HG03039 (cell line): ENCODE results near the gene VSIG8.

Experiments
- ATAC-seq: cut with Tn5 transposase; IDR thresholded peaks from one replicate; pipeline ENCODE4 v1.9.1; 2021; ENCODE audit warnings: mild to moderate bottlenecking, moderate library complexity; ENCODE audit not compliant: unreplicated experiment

The VSIG8 gene

DNA sequence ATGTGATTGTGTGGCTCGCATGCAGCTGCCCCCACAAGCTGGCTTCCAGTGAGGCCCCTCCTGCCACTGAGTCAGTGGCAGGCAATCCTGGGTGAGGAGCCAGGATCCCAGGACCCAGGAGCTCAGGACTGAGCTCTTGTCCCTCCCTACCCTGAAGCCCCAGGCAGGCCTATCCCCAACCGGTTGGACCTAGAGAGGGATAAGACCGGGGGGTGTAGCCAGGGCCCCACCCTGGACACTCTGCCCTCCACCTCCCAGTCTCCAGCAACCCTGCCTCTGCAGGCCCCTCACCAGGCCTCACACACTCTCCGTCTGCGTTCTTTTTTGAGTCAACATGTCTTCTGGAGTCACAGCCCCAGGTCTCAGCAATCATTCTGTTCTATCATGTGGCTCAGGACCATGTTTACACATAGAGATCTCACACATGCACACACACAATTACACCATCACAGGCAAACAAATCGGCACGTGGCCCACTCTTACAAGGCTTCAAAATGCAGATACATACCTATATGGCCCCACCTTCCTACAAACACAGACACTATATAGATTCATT lies 2.6 kb downstream of the VSIG8 start:
- no peak for ATAC-seq

DNA sequence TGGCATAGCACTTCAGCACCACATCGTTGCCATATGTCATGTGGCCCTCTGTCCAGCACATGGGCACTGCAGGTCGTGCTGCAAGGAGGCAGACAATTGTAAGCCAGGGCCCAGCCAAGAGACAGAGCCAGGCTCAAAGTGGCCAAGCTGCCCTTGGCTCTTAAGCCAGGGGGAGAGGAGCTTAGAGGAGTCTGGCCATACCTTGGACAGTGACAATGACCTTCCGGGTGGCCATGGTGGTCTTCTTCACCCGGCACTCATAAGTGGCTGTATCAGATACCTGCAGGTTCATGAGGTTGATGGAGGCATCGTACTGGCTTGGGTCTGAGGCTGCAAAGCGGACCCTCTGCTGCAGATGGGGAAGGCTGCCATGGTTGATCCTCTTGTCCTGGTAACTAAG lies 4.6 kb downstream of the VSIG8 start:
- no peak for ATAC-seq

DNA sequence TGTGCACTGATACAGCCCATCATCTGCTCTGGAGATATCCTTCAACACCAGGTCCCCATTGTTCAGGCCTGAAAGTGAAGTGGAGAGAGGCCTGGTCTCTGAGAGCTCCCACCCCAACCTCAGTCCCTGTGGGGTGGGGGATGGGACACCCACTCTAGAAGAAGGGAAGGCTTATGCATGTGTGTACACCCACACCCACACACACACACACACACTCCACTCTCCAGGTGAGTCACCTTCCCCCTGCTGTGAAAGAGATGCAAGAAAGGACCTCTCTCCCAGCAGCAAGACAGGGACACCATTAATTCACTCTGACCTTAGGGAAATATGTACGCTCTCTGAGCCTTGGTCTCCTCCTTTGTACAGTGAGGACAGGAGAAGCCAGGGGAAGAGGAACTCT lies 5.9 kb downstream of the VSIG8 start:
- ATAC-seq, result no peak

DNA sequence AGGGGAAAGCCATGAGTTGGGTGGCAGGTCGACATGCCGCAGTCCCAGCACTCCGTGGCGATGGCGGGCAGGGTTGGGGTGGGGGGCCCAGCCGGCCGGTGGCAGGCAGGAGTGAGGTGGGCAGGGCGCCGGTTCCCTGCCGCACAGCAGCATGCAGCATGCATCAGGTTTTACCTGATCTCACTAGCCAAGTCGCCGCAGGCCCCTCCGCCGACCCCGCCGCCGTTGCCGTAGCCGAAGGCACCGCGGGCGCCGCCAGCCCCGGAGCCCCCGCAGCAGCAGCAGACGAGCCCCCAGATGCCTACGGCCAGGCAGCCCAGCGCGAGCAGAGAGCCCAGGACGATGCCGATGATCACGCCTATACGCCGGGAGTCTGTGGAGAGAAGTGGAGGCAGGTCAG lies 6.7 kb downstream of the VSIG8 start:
- no peak for ATAC-seq

DNA sequence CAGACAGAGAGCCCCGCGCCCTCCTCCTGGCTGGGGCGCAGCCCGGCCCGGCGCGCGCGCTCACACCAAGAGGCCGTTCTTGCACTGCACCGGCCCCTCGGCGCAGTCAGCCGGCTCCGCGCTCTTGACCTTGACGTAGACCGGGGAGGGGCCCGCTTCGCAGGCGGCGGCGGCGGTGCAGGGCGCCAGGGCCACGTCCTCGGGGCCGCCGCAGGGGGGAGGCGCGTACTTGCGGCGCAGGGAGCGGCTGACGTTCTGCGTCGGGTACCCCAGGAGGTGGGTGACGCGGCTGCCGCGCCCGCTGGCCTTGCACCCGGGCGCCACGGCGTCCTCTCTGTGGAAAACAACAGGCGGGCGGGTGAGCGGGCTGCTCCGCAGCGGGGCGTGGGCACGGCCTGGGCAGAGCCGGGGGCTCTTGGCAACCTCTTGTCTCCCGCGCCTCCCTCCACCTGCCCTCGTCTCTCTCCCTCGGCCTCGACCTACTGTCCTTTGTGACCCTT lies 7.7 kb downstream of the VSIG8 start:
- ATAC-seq, result peak; percentile 69

DNA sequence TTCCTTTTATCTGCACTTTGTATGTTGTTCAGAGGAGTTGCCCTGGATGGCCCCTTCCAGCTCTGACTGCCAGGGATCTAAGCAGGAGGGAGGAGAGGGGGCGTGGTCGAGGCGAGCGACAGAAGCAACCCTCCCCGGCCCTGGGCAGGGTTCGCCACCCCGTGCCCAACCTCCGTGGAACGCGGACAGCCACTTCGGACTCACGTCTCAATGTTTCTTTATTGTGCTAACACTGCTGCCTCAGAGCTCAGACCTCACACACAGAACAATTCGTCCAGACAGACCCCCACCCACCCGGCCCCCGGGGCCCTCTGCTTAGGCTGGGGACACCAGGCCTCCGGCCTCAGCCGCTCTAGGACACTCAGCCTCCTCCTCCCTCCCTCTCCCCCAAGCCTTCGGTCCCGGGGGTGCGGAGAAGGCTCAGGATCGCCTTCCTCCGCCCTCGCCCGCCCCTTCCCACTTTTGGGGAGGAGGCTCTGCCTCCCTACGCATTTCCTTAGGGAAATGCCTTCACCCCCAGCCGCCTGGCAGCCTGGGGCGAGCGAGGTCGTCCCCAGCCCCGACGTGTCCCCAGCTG lies 8.3 kb downstream of the VSIG8 start:
- ATAC-seq, result no peak

DNA sequence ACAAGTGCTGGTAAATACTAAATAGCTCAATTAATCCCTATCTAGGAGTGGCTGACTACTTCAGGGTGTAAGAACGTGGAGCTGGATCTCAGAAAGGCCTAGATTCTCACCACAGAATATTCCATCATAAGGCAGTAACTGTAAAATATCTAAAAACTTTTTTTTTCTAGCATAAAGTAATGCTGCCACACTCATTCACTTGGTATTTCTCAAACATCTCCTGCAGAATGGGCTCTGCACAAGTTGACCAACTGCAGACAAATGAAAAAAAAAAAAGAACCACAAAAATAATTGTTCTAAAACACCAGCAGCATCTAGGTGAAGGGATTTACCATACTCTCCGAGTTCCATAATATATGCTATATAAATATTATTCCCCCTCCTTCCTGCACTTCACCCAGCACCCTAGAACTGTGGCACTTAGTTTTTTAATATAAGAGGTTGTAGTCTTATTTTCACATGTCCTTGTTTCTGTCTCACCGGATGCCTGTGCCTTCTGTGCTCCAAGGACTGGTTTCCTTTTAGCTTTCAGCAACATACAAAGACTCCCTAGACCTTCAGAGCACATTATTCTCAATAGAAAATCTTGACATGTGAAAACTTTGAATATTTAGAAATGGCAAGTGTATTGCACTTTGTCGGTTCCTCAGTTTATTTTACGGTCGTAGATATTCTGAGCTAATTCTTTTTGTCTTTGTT lies 8.9 kb downstream of the VSIG8 start:
- no peak for ATAC-seq

DNA sequence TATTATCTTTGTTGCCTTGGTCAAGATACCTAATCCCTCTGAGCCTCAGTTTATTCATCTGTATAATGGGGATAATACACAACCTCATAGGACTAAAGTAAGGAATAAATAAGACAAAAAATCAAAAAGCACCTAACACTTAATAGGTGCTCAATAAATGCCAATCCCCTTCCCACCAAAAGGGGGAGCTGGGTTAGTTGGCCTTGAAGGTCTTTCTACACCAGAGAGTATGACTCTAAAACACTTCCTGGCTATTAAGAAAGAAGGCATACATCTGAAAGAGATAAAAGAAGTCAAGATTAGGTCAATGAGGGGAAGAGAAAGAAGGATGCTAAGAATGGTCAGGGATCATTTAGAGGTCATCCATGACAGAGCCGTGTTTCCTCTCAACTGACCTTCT lies 11.1 kb downstream of the VSIG8 start:
- ATAC-seq, result no peak

DNA sequence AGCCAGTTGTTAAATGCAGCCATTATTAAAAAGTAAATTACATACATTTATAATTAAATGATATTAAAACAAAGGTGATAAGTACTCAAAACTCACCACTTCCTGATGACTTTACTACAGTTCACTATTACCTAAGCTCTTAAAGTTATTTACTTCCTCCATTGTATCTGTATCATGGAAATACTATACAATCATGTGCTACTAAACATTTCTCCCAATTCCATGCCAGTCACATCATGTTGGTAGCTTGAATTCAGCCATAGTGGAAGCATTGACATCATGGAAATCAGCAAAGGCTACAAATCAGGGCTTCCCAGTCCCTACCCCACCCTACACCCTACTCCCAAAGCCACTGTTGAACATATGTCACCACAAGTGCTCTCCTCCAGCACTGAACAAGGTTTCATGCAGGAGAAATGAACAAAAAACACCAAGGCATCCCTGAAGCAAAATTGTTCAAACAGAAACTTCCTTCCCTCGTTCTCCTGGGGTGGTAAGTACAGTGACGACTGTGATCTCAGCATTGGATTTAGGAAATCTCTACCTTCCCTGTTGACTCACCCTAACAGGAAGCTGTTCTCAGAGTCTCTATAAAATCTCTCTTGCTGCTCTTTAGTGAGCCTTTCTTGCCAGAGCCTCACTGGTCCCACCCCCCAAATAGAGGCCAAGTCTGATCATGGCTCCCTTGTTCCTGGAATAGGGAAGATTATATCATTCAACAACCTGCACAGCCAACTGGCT lies 12.7 kb downstream of the VSIG8 start:
- ATAC-seq, result no peak

DNA sequence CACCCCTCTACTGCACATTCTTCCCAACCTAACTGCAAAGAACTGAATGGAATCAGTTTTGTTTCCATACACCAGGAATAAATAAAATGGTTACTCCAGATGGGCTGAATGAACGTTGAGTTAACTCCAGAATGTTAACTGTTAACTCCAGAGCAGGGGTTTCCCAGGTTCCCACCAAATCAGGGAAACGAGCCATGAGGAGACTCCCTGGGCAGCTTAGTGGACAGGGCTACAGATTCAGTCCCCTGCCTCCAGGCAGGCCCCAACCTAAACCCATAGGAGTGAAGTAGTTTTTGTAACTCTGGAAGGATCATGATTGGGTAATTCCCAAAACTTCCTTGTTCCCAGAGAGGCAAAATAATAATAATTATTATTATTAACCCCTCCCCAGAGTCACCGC lies 14.1 kb downstream of the VSIG8 start:
- ATAC-seq, result no peak

DNA sequence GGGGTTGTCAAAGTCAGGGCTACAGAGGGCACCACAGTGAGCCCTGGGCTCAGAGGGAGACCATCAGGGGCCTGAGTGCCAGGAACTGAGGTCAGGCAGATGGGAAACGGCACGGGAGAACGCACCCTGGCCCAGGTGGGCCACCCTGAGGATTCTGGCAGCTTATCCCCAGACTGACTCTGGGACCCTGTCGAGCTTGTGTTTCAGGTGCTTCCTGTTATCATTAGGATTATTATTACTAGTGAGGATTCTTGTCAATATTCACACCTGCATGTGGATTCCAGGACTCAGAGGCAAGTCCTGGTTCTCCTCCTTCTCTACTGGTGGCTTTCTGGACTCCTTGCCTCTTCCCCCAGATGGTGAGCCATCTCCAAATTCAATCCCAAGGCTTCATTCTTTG lies 15.2 kb downstream of the VSIG8 start:
- no peak for ATAC-seq

DNA sequence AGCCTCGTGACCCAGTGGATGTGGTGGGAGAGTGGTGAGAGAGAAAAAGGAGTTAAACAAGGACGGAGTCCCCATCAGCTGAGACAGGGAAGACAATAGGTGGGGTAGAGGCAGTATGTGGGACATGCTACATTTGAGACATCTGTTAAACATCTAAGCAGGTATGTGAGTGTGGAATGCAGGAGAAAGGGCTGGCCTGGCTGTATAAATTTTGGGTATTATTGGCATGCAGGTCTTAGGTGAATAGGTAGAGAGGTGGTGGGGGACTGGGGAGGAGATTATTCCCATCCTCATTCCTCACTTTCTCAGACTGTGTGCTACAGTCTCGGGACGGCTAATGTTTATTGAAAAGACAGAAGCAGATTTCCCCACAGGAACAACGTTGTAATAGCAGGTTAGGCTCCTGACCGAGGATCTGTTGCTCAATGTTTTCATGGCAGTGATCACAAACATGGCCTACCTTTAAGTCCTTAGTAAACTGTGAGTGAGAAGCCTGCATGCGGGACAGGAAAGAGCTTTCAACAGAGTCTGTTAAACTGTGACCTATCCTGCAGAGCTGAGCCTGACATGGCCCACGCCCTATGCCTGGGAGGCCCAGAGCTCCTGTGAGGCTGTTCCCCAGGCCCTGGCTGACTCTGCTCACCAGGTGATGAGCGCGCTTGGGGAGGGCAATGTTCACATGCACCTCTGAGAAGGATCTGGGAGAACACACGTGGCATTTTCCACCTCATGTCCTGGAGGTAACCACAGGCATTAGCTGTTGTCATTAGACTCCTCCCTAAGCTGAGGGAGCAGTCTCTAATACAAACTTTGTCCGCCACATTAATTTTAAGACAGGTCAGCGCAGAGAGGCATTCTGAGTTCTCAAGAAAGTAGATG lies 16.5 kb downstream of the VSIG8 start:
- ATAC-seq, result no peak

DNA sequence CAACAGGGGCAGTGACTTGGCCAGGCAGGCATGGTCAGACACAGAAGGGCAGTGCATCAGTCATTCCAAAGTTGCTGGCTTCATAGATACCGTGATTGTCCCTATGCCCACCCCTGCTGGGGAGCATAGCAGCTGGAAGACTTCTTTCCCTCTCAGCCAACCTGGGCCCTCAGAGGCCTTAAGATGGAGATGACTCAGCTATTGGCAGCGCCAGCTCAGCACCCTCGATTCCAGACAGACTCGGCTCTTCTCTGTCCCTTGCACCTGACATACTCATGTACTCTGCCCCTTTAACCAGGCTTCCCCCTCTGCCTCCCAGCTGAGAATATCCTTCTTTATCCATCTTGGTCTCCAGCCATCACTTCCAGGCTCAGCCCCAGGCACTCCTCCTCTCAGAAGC lies 19.0 kb downstream of the VSIG8 start:
- ATAC-seq, result no peak

DNA sequence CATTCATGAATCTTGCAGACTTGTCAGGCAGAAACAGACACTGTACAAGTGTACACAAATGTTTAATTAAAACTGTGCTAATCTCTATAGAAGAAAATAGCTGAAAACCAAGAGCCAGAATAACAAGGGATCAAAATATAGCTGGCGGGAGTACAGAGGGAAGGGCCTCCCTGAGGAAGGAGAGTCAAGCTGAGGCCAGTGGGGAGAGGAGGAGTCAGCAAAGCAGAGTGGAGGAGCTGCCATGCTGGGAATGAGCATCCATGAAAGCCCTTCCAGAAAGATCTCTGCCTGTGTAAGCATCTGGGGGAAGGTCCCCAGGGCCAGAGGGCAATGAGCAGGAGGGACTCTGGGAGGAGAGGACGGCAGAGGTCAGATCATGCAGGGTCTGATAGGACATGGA lies 20.7 kb downstream of the VSIG8 start:
- ATAC-seq, result no peak

DNA sequence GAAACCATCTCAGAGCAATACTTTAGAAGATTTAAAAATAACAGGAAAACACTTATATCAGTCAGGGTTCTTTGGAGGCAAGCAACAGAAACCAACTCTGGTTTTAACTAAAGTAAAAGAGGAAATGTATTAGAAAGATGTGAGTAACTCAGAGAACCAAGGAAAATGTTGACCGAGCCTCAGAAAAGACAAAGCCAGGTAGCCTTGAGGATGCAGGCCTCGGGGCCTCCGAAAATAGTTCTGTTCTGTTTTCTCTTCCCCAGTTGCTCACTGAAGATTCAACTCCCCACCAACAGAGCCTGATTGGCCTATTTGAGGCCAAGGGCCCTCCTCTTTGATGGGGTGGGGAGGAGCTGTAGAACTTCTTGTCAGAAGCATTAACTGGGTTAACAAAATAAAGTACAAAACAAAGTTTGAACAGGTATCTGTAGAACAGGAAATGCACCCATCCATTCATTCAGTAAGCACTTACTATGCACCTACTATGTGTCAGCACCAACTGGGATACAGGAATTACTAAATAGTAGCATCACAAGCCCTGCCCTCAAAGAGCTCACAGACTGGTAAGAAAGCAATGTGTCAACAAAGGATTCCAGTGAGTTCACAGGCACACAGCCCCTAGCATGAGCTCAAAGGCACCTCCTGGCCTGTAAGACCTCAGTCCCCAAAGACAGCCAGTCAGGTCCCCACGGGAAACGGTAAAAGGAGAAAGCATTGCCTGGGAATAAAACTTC lies 23.2 kb downstream of the VSIG8 start:
- ATAC-seq, result peak; percentile 52

DNA sequence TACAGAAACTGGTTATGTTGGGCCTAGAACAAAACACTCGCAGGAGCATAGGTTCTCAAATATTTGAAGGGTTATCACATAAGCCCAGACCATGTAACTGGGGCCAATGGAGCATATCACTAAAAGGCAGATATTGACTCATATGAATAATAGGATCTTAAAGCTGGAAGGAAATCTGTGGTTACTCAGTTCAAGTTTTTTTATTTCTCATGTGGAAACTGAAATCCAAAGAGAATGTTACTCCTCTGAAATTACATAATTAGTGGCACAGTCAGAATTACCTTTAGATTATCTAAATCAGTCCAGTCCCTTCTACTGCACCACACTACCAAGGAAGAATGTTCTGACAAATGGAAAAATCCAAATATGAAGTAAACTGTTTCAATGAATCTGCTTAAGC lies 23.7 kb downstream of the VSIG8 start:
- peak; percentile 62 for ATAC-seq

DNA sequence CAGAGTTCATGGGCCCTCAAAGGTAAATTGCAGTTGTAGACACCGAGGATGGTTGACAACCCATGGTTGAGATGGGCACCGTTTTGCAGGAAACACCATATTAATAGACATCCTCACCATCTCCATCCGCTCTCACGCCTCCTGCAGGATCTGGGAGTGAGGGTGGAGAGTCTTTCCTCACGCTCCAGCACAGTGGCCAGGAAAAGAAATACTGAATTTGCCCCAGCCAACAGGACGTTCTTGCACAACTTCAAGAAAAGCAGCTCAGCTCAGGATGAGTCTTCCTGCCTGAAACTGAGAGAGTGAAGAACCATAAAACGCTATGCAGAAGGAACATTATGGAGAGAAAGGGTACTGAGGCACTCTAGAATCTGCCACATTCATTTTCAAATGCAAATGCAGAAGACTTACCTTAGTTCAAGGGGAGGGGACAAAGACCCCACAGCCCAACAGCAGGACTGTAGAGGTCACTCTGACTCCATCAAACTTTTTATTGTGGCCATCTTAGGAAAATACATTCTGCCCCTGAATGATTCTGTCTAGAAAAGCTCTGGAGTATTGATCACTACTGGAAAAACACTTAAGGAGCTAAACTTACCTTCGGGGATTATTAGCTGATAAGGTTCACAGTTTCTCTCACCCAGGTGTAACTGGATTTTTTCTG lies 26.5 kb downstream of the VSIG8 start:
- ATAC-seq, result no peak

DNA sequence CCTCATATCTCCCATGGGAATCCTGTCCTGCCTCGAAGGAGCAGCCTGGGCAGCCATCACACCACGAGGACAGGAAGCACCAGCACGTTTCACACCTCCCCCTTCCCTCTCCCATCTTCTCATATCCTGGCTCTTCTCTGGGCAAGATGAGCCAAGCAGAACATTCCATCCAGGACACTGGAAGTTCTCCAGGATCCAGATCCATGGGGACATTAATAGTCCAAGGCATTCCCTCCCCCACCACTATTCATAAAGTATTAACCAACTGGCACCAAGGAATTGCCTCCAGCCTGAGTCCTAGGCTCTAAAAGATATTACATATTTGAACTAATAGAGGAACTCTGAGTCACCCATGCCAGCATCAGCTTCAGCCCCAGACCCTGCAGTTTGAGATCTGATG lies 27.1 kb downstream of the VSIG8 start:
- no peak for ATAC-seq

DNA sequence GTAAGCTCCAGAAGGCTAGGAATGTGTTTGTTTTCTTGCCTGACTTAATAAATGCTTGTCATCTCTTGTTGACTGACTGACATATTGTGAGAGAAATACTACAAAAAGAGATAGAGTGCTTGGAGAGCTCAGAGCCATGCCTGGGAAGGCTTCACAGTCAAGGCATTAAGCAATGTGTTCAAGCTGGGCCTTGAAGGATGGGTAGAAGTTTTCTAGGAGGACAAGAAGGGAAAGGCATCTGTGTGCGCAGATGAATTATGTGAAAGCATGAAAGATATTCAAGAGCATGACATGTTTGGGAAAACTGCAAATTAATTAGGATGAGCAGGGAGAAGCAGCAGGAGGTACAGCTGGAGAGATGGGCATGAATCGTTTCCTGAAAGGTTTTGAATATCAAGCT lies 30.1 kb downstream of the VSIG8 start:
- ATAC-seq, result no peak
